GM21360 (cell line): ENCODE measurements around the gene NECTIN2.
"Not testable (repeated sequence)": the region's sequence is repeated elsewhere in the genome, so short reads cannot be mapped to it uniquely, and the experiment has no call there.

ENCODE experiments used
- ATAC-seq: cut with Tn5 transposase; IDR thresholded peaks from one replicate; pipeline ENCODE4 v1.9.1; 2021; ENCODE audit warnings: mild to moderate bottlenecking, moderate library complexity; ENCODE audit not compliant: unreplicated experiment

Gene NECTIN2

GRCh38 chr19:44848812-44849447 is 2.8 kb downstream of the NECTIN2 start:
- ATAC-seq = no peak

GRCh38 chr19:44850641-44851109 is 4.6 kb downstream of the NECTIN2 start:
- ATAC-seq = no peak

DNA sequence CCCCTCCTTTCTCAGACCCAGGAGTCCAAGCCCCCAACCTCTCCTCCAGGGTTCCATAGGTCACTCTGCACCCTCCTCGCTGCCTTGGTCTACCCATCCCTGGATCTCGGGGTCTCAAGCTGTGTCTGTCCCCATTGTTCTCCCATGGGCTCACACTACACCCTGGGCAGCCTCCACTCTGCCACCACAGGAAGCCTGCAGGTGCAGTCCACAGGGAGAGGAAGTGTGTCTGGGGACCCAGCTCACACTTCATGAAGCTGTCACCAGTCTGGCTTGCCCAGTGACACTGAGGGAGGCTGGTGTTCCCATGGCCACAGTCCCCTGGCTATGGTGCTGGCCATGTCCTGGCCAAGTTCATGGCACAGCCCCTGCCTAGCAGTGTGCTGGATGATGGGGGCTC is 5.3 kb downstream of the NECTIN2 start:
- ATAC-seq = no peak

GRCh38 chr19:44855606-44856005 is 9.5 kb downstream of the NECTIN2 start:
- ATAC-seq = no peak

GRCh38 chr19:44856421-44857083 is 10.5 kb downstream of the NECTIN2 start:
- ATAC-seq = no peak

DNA sequence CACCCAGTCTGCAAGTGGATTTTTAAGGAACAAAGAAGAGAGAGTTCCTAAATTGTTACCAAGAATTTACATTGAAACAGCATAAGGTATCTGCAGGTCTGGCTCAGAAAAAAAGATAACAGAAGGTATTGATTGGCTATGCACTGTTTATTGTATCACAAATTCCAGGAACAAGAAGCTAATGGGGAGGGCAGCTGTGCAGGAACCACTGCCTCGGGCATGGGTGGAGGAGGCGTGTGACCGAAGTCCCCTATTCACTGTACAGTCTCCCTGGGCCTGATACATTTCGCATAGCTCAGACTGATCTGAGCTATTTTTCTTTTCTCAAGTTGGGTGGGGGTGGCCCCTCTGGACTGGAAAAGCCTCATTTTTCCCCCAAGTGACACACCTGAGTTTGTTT is 11.7 kb downstream of the NECTIN2 start:
- ATAC-seq = no peak

GRCh38 chr19:44861576-44861975 is 15.5 kb downstream of the NECTIN2 start:
- ATAC-seq = not testable (repeated sequence)

- no peak for ATAC-seq
Measured at GRCh38 chr19:44863990-44864389, 17.9 kb downstream of the NECTIN2 start.

GRCh38 chr19:44865196-44865767 is 19.2 kb downstream of the NECTIN2 start:
- ATAC-seq = no peak

DNA sequence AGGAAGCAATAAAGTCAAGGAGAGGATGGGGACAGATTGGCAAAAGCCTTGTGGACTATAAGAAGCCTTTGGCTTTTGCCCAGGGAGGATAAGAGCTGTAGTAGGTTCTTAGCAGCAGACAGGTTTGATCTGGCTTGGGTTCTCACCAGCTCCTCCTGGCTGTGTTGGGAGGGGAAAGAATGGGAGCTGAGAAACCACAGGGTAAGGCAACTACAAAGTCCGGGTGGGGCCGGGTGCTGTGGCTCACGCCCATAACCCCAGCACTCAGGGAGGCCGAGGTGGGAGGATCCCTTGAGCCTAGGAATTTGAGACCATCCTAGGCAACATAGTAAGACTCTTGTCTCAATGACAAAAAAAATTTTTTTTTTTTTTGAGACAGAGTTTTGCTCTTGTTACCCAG is 20.6 kb downstream of the NECTIN2 start:
- no peak for ATAC-seq

- no peak for ATAC-seq
Measured at GRCh38 chr19:44867578-44867977, 21.5 kb downstream of the NECTIN2 start.

DNA sequence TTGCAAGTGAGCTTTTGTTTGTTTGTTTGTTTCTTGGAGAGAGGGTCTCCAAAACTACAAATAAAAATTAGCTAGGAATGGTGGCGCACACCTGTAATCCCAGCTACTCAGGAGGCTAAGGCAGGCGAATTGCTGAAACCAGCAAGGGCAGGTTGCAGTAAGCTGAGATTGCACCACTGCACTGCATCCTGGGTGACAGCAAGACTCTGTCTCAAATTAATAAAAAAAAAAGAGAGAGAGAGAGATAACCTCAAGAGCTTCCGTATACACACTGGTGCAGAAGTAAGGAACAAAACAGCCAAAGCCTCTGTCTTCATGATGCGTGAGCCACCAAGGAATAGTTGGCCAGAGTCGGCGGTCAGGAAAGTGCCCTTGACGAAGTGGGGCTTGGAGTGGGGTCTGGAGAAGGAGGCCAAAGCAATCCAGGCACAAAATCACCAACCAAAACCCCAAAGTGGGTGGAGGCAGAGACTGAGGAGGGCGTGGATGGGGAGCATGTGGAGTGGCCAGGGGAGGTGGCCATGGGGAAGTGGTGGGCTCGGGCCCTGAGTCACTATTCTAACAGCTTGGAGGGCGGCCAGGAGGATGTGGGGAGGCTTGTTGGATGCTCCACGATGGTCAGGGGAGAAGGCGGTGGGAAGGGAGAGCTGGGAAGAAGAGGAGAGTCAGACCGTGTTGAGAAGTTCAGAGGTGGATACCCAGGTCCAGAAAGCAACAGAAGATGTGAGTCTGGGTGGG is 23.8 kb downstream of the NECTIN2 start:
- no peak for ATAC-seq

DNA sequence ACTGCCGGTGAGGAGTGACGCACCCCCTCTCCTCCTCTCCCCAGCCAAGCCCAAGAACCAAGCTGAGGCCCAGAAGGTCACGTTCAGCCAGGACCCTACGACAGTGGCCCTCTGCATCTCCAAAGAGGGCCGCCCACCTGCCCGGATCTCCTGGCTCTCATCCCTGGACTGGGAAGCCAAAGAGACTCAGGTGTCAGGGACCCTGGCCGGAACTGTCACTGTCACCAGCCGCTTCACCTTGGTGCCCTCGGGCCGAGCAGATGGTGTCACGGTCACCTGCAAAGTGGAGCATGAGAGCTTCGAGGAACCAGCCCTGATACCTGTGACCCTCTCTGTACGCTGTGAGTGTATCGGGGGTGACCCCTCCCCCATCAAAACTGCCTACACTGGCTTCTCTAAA is 25.7 kb downstream of the NECTIN2 start:
- ATAC-seq = no peak

GRCh38 chr19:44872661-44873060 is 26.6 kb downstream of the NECTIN2 start:
- ATAC-seq = no peak

GRCh38 chr19:44874317-44874716 is 28.2 kb downstream of the NECTIN2 start:
- ATAC-seq = no peak

GRCh38 chr19:44875666-44876451 is 29.8 kb downstream of the NECTIN2 start:
- ATAC-seq = no peak

- ATAC-seq = no peak
Measured at GRCh38 chr19:44876930-44877535, 30.9 kb downstream of the NECTIN2 start.

DNA sequence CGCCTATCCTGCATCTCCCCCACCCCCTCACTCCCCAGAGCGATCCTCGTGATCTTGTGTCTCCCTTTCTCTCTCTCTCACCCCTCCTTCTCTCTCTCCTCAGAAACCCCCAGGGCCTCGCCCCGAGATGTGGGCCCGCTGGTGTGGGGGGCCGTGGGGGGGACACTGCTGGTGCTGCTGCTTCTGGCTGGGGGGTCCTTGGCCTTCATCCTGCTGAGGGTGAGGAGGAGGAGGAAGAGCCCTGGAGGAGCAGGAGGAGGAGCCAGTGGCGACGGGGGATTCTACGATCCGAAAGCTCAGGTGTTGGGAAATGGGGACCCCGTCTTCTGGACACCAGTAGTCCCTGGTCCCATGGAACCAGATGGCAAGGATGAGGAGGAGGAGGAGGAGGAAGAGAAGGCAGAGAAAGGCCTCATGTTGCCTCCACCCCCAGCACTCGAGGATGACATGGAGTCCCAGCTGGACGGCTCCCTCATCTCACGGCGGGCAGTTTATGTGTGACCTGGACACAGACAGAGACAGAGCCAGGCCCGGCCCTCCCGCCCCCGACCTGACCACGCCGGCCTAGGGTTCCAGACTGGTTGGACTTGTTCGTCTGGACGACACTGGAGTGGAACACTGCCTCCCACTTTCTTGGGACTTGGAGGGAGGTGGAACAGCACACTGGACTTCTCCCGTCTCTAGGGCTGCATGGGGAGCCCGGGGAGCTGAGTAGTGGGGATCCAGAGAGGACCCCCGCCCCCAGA is 32.2 kb downstream of the NECTIN2 start:
- ATAC-seq = no peak

DNA sequence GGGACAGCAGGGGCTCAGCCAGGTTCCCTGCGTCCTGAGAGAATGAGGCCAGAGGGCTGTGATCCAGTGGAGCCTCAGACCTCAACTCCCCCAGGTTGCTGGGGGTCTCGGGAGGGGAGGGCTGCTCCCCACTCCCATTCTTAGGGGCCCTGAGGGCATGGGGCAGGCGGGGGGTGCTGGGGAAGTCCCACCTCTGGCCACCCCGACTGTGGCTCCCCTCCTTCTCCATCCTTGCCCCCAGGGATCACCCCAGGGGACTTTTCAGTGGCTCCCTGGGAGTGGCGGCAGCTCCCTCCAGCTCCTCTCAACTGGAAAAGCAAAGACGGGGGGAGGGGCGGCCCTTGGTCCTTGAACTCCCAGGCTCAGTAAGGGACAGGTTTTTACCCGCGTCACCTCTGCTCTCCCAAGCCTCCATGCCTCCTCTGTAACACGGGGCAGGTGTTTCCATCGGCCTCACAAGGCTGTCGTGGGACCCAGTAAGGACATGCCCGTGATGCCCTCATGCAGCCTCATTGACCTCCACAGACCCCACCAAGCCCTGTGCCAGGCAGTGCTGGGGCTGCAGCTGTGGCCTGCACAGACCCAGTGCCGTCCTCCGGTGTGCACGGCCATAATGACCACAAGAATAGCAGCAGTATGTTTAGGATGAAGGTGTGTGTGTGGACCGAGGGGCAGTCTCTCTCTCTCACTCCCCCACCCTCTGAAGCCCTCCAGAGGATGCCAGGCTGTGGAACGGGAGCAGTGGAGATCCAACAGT is 33.4 kb downstream of the NECTIN2 start:
- no peak for ATAC-seq
